ENCODE data around the gene DOK7.
A peak's percentile ranks its signal among the peaks of the same experiment; 100 is the strongest.

DOK7 gene

GRCh38 chr4:3523146-3523627, 60.1 kb downstream of the DOK7 start:
- H3K4me1 Mint-ChIP-seq, result peaks cover 6% of the 10 kb centered on the region
- H3K27ac Mint-ChIP-seq, result no peak overlapping the region
- no peaks in the 10 kb centered on the region for H3K9me3 Mint-ChIP-seq
- no peaks in the 10 kb centered on the region for H3K27me3 Mint-ChIP-seq
- H3K36me3 Mint-ChIP-seq (ENCODE audit: low read depth), result peaks cover 6% of the 10 kb centered on the region
- DNase-seq (no peak), ATAC-seq (no peak)
- H3K4me3 Mint-ChIP-seq, result no peak overlapping the region

- no peak for DNase-seq
- peaks cover 8% of the 10 kb centered on the region for H3K4me1 Mint-ChIP-seq
- H3K27ac Mint-ChIP-seq, result no peak overlapping the region
Observed at GRCh38 chr4:3523628-3524221, 60.6 kb downstream of the DOK7 start.

GRCh38 chr4:3524349-3524748, 61.2 kb downstream of the DOK7 start:
- Mint-ChIP-seq H3K36me3 (ENCODE audit: low read depth) (peaks cover 6% of the 10 kb centered on the region), H3K9me3 (no peaks in the 10 kb centered on the region), H3K27ac (no peak overlapping the region), H3K27me3 (no peaks in the 10 kb centered on the region), H3K4me1 (peaks cover 9% of the 10 kb centered on the region), H3K4me3 (no peak overlapping the region)
- ATAC-seq (no peak), DNase-seq (no peak)

More at GRCh38 chr4:3523628-3524221, 60.6 kb downstream of the DOK7 start:
- no peak for ATAC-seq
- H3K27me3 Mint-ChIP-seq, result no peaks in the 10 kb centered on the region
- no peaks in the 10 kb centered on the region for H3K9me3 Mint-ChIP-seq
- peaks cover 6% of the 10 kb centered on the region for H3K36me3 Mint-ChIP-seq (ENCODE audit: low read depth)
- H3K4me3 Mint-ChIP-seq, result no peak overlapping the region

- ATAC-seq, result no peak
- H3K9me3 Mint-ChIP-seq, result no peaks in the 10 kb centered on the region
- peak overlapping the region; percentile 49 for H3K27ac Mint-ChIP-seq
- H3K4me1 Mint-ChIP-seq, result peaks cover 10% of the 10 kb centered on the region
- H3K36me3 Mint-ChIP-seq (ENCODE audit: low read depth), result peaks cover 6% of the 10 kb centered on the region
- no peaks in the 10 kb centered on the region for H3K27me3 Mint-ChIP-seq
- H3K4me3 Mint-ChIP-seq, result no peak overlapping the region
- DNase-seq, result no peak
Observed at GRCh38 chr4:3524920-3525319, 61.8 kb downstream of the DOK7 start.

GRCh38 chr4:3525532-3526430, 62.7 kb downstream of the DOK7 start:
- no peaks in the 10 kb centered on the region for H3K27me3 Mint-ChIP-seq
- no peak for DNase-seq
- no peak overlapping the region for H3K4me3 Mint-ChIP-seq
- no peak overlapping the region for H3K27ac Mint-ChIP-seq
- H3K9me3 Mint-ChIP-seq, result no peaks in the 10 kb centered on the region
- ATAC-seq, result no peak
- peaks cover 6% of the 10 kb centered on the region for H3K36me3 Mint-ChIP-seq (ENCODE audit: low read depth)
- H3K4me1 Mint-ChIP-seq, result peaks cover 17% of the 10 kb centered on the region

GRCh38 chr4:3526456-3526855, 63.4 kb downstream of the DOK7 start:
- no peaks in the 10 kb centered on the region for H3K27me3 Mint-ChIP-seq

GRCh38 chr4:3527101-3527913, 64.2 kb downstream of the DOK7 start:
- Mint-ChIP-seq H3K9me3 (no peaks in the 10 kb centered on the region), H3K27ac (no peak overlapping the region), H3K4me1 (peaks cover 26% of the 10 kb centered on the region), H3K36me3 (ENCODE audit: low read depth) (peaks cover 3% of the 10 kb centered on the region), H3K27me3 (no peaks in the 10 kb centered on the region), H3K4me3 (no peak overlapping the region)
- ATAC-seq (no peak), DNase-seq (no peak)

More at GRCh38 chr4:3526456-3526855, 63.4 kb downstream of the DOK7 start:
- DNase-seq, result no peak
- Mint-ChIP-seq H3K4me3 (no peak overlapping the region), H3K27ac (no peak overlapping the region), H3K9me3 (no peaks in the 10 kb centered on the region), H3K36me3 (ENCODE audit: low read depth) (peaks cover 3% of the 10 kb centered on the region), H3K4me1 (peaks cover 22% of the 10 kb centered on the region)
- ATAC-seq, result no peak

GRCh38 chr4:3527914-3528876, 65.1 kb downstream of the DOK7 start:
- DNase-seq (no peak), ATAC-seq (no peak)
- Mint-ChIP-seq H3K4me3 (no peak overlapping the region), H3K27me3 (no peaks in the 10 kb centered on the region), H3K36me3 (ENCODE audit: low read depth) (peaks cover 3% of the 10 kb centered on the region), H3K9me3 (no peaks in the 10 kb centered on the region), H3K4me1 (peaks cover 26% of the 10 kb centered on the region), H3K27ac (no peak overlapping the region)

- ATAC-seq (no peak), DNase-seq (no peak)
- Mint-ChIP-seq H3K27ac (no peak overlapping the region), H3K9me3 (no peaks in the 10 kb centered on the region), H3K4me3 (no peak overlapping the region), H3K4me1 (peaks cover 26% of the 10 kb centered on the region), H3K36me3 (ENCODE audit: low read depth) (peaks cover 3% of the 10 kb centered on the region), H3K27me3 (no peaks in the 10 kb centered on the region)
Observed at GRCh38 chr4:3529363-3529762, 66.3 kb downstream of the DOK7 start.

GRCh38 chr4:3530051-3530450, 66.9 kb downstream of the DOK7 start:
- H3K27me3 Mint-ChIP-seq, result no peaks in the 10 kb centered on the region
- peaks cover 26% of the 10 kb centered on the region for H3K4me1 Mint-ChIP-seq
- H3K9me3 Mint-ChIP-seq, result no peaks in the 10 kb centered on the region
- H3K4me3 Mint-ChIP-seq, result peak overlapping the region; percentile 98
- H3K27ac Mint-ChIP-seq, result no peak overlapping the region
- no peak for DNase-seq
- H3K36me3 Mint-ChIP-seq (ENCODE audit: low read depth), result no peaks in the 10 kb centered on the region
- no peak for ATAC-seq

GRCh38 chr4:3530663-3531254, 67.7 kb downstream of the DOK7 start:
- no peak for ATAC-seq
- Mint-ChIP-seq H3K27me3 (peaks cover 3% of the 10 kb centered on the region), H3K4me3 (peak overlapping the region; percentile 98), H3K27ac (no peak overlapping the region), H3K4me1 (peaks cover 26% of the 10 kb centered on the region), H3K36me3 (ENCODE audit: low read depth) (no peaks in the 10 kb centered on the region), H3K9me3 (no peaks in the 10 kb centered on the region)
- DNase-seq, result no peak

- H3K9me3 Mint-ChIP-seq, result no peaks in the 10 kb centered on the region
- peaks cover 26% of the 10 kb centered on the region for H3K4me1 Mint-ChIP-seq
- ATAC-seq, result no peak
- H3K27ac Mint-ChIP-seq, result peak overlapping the region; percentile 49
- peaks cover 3% of the 10 kb centered on the region for H3K27me3 Mint-ChIP-seq
- H3K4me3 Mint-ChIP-seq, result peak overlapping the region; percentile 98
- DNase-seq, result no peak
- H3K36me3 Mint-ChIP-seq (ENCODE audit: low read depth), result no peaks in the 10 kb centered on the region
Observed at GRCh38 chr4:3531318-3531878, 68.3 kb downstream of the DOK7 start.
